HG03103 (cell line): Measurements from ENCODE around the gene EVA1A.
A peak's percentile ranks its signal among the peaks of the same experiment; 100 is the strongest.
"Not testable (repeated sequence)": the region's sequence is repeated elsewhere in the genome, so short reads cannot be mapped to it uniquely, and the experiment has no call there.

Experiments
- ATAC-seq: cut with Tn5 transposase; IDR thresholded peaks from one replicate; pipeline ENCODE4 v1.9.1; 2021; ENCODE audit warnings: low read depth; ENCODE audit not compliant: unreplicated experiment

The EVA1A gene

GRCh38 chr2:75491129-75491753 lies 69.5 kb downstream of the EVA1A start:
- ATAC-seq = no peak

- no peak for ATAC-seq
Measured at GRCh38 chr2:75489721-75490120, 71.0 kb downstream of the EVA1A start.

- ATAC-seq = no peak
Measured at GRCh38 chr2:75488157-75488556, 72.6 kb downstream of the EVA1A start.

GRCh38 chr2:75486735-75487134 lies 74.0 kb downstream of the EVA1A start:
- not testable (repeated sequence) for ATAC-seq

DNA sequence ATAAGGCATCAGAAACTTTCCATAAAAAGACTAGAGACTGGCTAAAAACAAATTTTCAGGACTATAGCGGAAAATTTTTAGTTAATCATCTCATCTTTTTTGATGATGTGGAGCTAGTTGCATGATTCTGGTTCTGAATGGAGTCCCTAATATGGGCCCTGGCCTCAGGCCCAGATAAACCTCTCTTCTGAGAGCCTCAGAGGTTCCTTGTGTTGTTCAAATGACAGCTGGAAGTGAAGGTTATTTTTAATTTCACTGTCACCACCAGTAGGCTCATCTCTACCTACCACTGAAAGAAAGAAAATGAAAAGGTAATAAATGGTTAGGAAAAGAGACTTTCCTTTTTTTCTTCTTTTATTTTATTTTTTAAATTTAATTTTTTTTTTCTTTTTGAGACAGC lies 75.9 kb downstream of the EVA1A start:
- ATAC-seq = no peak

- no peak for ATAC-seq
Measured at GRCh38 chr2:75483878-75484277, 76.9 kb downstream of the EVA1A start.

DNA sequence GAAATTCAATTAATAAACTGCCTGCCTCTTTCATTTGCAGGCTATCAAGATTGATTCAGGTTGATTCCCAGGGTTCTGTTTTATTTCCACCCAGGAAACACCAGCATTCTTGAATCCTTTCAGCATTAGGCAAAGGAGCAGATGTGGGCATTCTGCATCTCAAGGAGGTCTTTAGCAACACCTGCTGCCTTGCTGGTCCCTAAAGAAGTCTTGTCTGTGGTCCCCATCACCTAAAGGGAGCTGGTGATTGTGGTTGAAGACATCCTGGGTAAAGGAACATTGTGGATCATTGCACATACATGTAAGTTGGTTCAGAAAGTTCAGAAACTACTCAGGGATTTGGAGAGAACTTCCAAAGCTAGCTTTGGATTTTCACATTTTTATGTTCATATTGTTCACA lies 78.3 kb downstream of the EVA1A start:
- ATAC-seq = no peak

- no peak for ATAC-seq
Measured at GRCh38 chr2:75480971-75481836, 79.5 kb downstream of the EVA1A start.

GRCh38 chr2:75477696-75478095 lies 83.0 kb downstream of the EVA1A start:
- not testable (repeated sequence) for ATAC-seq

DNA sequence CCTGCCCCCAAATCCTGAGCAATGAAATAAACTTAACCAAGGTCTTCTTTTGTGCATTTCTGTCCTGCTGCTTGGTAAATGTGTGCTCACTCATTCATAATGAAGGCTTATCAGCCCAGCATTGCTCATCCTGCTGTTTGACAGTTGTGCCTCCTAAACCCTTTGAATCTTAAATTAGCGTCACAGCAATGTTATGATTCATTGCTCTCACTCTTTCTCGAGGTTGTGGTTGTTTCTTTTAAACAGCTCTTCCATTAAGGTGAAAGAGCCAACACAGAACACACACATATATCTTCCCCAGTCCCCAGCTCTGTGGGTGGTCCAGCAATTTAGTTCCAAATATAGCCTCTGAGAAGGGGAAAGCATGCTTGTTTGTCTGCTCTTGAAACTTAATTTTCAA lies 84.0 kb downstream of the EVA1A start:
- ATAC-seq = no peak

DNA sequence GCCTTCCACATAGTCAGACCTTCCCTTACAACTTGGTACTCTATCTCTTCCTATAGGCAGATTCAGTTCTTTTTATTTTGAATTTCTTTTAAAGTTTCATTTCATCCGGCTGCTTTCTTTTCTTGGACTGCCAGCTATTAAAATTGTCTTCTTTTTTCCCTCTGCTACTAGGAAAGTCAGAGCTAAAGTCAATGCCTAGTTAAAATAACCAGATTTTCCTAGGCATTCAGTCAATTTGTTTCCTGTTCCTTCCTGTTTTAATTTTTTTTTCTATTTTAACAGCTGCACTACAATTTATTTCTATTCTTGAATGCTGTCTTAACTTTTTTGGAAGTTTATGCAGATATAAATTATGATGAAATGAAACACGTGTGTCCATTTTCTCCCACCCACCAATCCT lies 84.8 kb downstream of the EVA1A start:
- ATAC-seq = no peak

- ATAC-seq = no peak
Measured at GRCh38 chr2:75475049-75475448, 85.7 kb downstream of the EVA1A start.

DNA sequence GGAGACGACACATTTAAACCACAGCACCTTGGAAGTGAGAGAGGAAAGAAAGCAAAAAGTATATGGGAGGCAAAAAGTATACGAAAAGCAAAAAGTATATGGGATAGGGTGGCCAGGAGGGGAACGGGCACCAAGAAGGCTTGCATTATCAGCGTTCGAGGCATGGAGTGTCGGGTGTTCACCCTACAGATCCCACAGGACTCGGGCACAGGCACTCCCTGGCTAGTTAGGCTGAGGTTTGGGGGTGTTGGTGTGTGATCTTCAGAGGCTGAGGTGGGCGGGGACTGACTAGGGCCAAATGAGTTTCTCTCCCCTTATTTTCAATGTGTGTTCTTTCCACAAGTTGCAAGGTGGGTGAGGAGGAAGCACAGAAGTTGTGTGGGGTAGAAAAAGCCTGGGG lies 86.6 kb downstream of the EVA1A start:
- ATAC-seq = no peak

- ATAC-seq = no peak
Measured at GRCh38 chr2:75466708-75467311, 93.9 kb downstream of the EVA1A start.

DNA sequence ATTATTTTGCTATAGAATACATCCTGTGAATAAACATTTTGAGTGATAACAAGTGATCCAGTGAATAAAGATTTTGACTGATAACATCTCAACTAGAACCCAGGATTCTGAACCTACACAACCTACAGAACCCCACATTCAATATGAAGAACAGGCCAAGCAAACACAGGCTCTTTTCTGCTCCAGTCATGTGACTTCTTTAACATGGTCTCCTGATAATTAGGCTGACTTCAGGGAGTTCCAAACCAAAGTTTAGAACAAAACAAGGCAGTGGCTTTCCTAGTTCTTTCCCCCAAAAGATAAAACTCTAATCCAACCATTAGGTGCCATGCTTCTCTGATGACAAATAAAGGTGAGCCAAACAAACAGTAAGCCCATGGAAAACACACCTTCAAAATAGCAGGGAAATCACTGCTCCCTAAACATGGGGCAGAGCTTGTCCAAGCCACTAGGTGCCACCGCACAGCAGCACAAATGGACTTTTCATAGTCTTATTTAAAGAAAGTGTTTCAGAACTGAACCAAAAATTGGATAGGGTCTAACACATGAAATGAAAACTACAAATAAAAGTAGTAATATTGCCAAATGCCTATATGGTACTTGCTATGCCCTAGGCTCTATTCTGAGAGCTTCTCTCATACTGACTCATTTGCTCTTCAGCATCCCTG lies 95.3 kb downstream of the EVA1A start:
- ATAC-seq = no peak

GRCh38 chr2:75464348-75464946 lies 96.3 kb downstream of the EVA1A start:
- peak; percentile 59 for ATAC-seq

DNA sequence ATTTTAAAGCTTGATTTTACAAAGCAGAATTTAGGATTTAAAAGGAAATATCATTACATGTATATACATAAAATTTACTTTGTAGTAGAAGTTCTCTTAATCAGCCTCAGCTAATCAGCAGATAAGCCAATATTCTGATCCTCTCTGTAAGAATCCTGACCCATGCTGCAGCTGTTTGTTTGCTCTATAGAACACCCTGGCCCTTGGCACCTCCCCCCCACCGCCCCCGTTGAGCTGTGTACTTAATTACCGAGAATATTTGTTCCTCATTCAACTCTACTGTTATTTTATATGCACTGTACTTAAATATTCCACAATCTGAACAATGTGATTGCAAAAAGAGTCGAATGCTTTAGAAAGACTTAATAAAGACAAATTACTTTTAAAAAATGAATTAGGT lies 98.0 kb downstream of the EVA1A start:
- no peak for ATAC-seq

DNA sequence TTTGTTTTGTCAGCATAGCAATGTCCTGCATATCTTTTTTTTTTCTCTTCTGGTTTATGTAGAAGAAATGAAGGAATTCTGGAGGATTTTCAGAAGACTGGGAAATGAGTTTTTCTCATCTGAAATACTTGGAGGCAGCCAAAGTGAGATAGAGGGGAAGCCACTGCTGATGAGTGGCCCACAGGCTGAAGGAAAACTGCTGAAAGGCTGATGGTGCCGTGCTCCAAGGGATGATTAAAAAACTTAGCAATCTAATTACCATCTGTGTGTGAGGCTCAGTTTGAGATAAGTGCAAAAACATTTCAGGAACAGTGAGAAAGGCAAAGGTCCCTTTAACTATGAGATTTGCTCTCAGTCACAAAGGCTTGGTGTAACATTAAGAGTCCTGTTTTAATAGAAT lies 98.5 kb downstream of the EVA1A start:
- no peak for ATAC-seq

DNA sequence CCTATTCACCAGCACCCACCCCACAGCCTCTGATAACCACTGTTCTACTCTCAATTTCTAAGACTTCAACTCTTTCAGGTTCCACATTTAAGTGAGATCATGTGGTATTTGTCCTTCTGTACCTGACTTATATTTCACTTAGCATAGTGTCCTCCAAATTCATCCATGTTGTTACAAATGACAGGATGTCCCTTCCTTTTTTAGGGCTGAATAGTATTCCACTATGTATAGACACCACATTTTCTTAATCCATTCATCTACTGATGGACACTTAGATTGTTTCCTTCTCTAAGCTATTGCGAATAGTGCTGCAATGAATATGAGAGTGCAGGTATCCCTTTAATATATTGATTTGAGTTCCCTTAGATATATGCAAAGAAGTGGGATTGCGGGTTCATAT lies 100.1 kb downstream of the EVA1A start:
- no peak for ATAC-seq

DNA sequence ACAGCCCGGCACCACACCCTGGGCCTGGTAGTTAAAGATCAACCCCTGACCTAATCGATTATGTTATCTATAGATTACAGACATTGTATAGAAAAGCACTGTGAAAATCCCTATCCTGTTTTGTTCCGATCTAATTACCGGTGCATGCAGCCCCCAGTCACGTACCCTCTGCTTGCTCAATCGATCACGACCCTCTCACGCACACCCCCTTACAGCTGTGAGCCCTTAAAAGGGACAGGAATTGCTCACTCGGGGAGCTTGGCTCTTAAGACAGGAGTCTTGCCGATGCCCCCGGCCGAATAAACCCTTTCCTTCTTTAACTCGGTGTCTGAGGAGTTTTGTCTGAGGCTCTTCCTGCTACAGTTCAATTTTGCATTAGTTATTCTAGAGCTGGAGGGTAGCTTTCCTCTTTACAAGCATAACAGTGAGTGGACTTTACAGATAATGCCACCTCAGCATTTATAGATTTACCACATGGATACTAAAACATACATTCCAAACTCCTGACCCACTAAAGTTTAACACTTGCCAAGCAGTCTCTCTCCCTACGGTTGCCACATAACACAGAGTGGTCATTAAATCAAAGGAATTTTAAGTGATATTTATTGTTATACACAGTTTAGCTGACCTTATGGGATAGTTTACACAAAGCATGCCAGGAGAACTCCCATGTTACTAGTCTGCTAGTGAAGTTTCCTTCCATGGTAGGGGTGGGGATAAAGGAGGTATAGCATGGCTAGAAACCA lies 101.0 kb downstream of the EVA1A start:
- no peak for ATAC-seq
